Thymus (tissue), 11 donors: ENCODE results near the gene ZDHHC14. TPM values are rescaled to one million over a fixed set of nuclear protein-coding genes. Genes with fewer than 3 reads are reported as not detected.

Source experiments
- DNase-seq, 9 donors: peaks; one replicate each; pipeline ENCODE4 v3.0.0-alpha.2; 2013; ENCODE audit warnings: low spot score in 9 of 9, low read depth in 6 of 9, missing footprints in 1 of 9
- H3K27ac ChIP-seq, 2 donors: one replicate each; pipeline ENCODE4 v1.5.1; 2013; ENCODE audit warnings: control low read depth in 1 of 2, low read depth in 1 of 2, low read length in 1 of 2, mild to moderate bottlenecking in 1 of 2, moderate library complexity in 1 of 2
- H3K27me3 ChIP-seq, 2 donors: one replicate each; pipeline ENCODE4 v1.5.1; 2013; ENCODE audit warnings: low read length in 1 of 2; ENCODE audit not compliant: control insufficient read depth in 2 of 2, insufficient read depth in 1 of 2
- H3K36me3 ChIP-seq, 2 donors: one replicate each; pipeline ENCODE4 v1.5.1; 2013; ENCODE audit warnings: low read length in 1 of 2, mild to moderate bottlenecking in 1 of 2, moderate library complexity in 1 of 2; ENCODE audit not compliant: control insufficient read depth in 2 of 2, insufficient read depth in 2 of 2
- H3K4me1 ChIP-seq, 2 donors: one replicate each; pipeline ENCODE4 v1.5.1; 2013; ENCODE audit warnings: low read length in 2 of 2; ENCODE audit not compliant: control insufficient read depth in 2 of 2, insufficient read depth in 2 of 2
- H3K4me3 ChIP-seq, 2 donors: one replicate each; pipeline ENCODE4 v1.5.1; 2013; ENCODE audit warnings: low read length in 2 of 2, control low read depth in 1 of 2, mild to moderate bottlenecking in 1 of 2
- H3K9me3 ChIP-seq, 2 donors: one replicate each; pipeline ENCODE4 v1.5.1; 2013; ENCODE audit warnings: low read length in 1 of 2, mild to moderate bottlenecking in 1 of 2; ENCODE audit not compliant: control insufficient read depth in 2 of 2, insufficient read depth in 1 of 2
- WGBS: extraction: QIAGEN DNeasy Blood & Tissue Kit; methylation state at CpG from one replicate; pipeline ENCODE4 v1.1.7; 2013; 5-methylcytosine and 5-hydroxymethylcytosine counted together
- polyA plus RNA-seq: library from polyadenylated mRNA; stranded (reverse); fragments of 200-250 nt; gene quantifications from one replicate; pipeline ENCODE4 v1.2.3, GENCODE V29; 2013
- total RNA-seq: library from RNA; stranded (reverse); fragments of 120-200 nt; gene quantifications from one replicate; pipeline ENCODE4 v1.2.4, GENCODE V29; 2013
- donor health status: healthy.

ZDHHC14 gene
- total and polyA plus RNA-seq, 2 donors: 3.4 to 7.5 TPM

- Histone ChIP-seq H3K36me3 (no peaks in the 10 kb centered on the region), H3K4me1 (peaks cover 0 to 7% of the 10 kb centered on the region in 2 donors), H3K4me3 (no peak overlapping the region), H3K9me3 (no peaks in the 10 kb centered on the region), H3K27me3 (no peaks in the 10 kb centered on the region), H3K27ac (no peak overlapping the region)
- 97% methylated on average over 16 of the region's 16 CpGs for WGBS
- DNase-seq: no peak
Measured at GRCh38 chr6:157539900-157540752, 159.1 kb downstream of the ZDHHC14 start.

- Histone ChIP-seq H3K4me1 (peaks cover 0 to 7% of the 10 kb centered on the region in 2 donors), H3K27ac (no peak overlapping the region), H3K27me3 (no peaks in the 10 kb centered on the region), H3K4me3 (no peak overlapping the region), H3K9me3 (no peaks in the 10 kb centered on the region), H3K36me3 (no peaks in the 10 kb centered on the region)
- DNase-seq: no peak
- WGBS: 85% methylated on average over 13 of the region's 13 CpGs
Measured at GRCh38 chr6:157541618-157542413, 160.8 kb downstream of the ZDHHC14 start.

GRCh38 chr6:157542414-157543160 lies 161.6 kb downstream of the ZDHHC14 start:
- no peaks in the 10 kb centered on the region for H3K36me3 ChIP-seq
- H3K27me3 ChIP-seq: no peaks in the 10 kb centered on the region
- no peak overlapping the region for H3K4me3 ChIP-seq
- 91% methylated on average over 21 of the region's 21 CpGs for WGBS
- no peak for DNase-seq
- H3K27ac ChIP-seq: no peak overlapping the region
- H3K9me3 ChIP-seq: no peaks in the 10 kb centered on the region
- peaks cover 0 to 7% of the 10 kb centered on the region in 2 donors for H3K4me1 ChIP-seq

- Histone ChIP-seq H3K27me3 (no peaks in the 10 kb centered on the region), H3K27ac (no peak overlapping the region), H3K36me3 (no peaks in the 10 kb centered on the region), H3K4me1 (peaks cover 0 to 11% of the 10 kb centered on the region in 2 donors), H3K4me3 (no peak overlapping the region), H3K9me3 (no peaks in the 10 kb centered on the region)
- DNase-seq: no peak
- WGBS: 78% methylated on average over 3 of the region's 3 CpGs
Measured at GRCh38 chr6:157546321-157546720, 165.3 kb downstream of the ZDHHC14 start.

- Histone ChIP-seq H3K9me3 (no peaks in the 10 kb centered on the region), H3K27ac (no peak overlapping the region), H3K4me3 (no peak overlapping the region), H3K36me3 (no peaks in the 10 kb centered on the region), H3K4me1 (peaks cover 0 to 11% of the 10 kb centered on the region in 2 donors), H3K27me3 (no peaks in the 10 kb centered on the region)
- DNase-seq: no peak
- WGBS: 98% methylated on average over 8 of the region's 8 CpGs
Measured at GRCh38 chr6:157547112-157547511, 166.1 kb downstream of the ZDHHC14 start.

GRCh38 chr6:157548635-157549467 lies 167.9 kb downstream of the ZDHHC14 start:
- 38% methylated on average over 24 of the region's 24 CpGs for WGBS

GRCh38 chr6:157549468-157549745 lies 168.4 kb downstream of the ZDHHC14 start:
- no peak for DNase-seq
- H3K27me3 ChIP-seq: no peaks in the 10 kb centered on the region
- no peak overlapping the region for H3K4me3 ChIP-seq
- H3K4me1 ChIP-seq: peaks cover 0 to 11% of the 10 kb centered on the region in 2 donors
- WGBS: 97% methylated on average over 3 of the region's 3 CpGs
- H3K9me3 ChIP-seq: no peaks in the 10 kb centered on the region
- no peak overlapping the region for H3K27ac ChIP-seq
- H3K36me3 ChIP-seq: no peaks in the 10 kb centered on the region

More at GRCh38 chr6:157548635-157549467, 167.9 kb downstream of the ZDHHC14 start:
- no peak overlapping the region for H3K27ac ChIP-seq
- no peaks in the 10 kb centered on the region for H3K36me3 ChIP-seq
- H3K27me3 ChIP-seq: no peaks in the 10 kb centered on the region
- no peaks in the 10 kb centered on the region for H3K9me3 ChIP-seq
- no peak overlapping the region for H3K4me3 ChIP-seq
- H3K4me1 ChIP-seq: peaks cover 0 to 11% of the 10 kb centered on the region in 2 donors
- DNase-seq: no peak

GRCh38 chr6:157550114-157550989 lies 169.4 kb downstream of the ZDHHC14 start:
- Histone ChIP-seq H3K36me3 (no peaks in the 10 kb centered on the region), H3K27ac (no peak overlapping the region), H3K9me3 (no peaks in the 10 kb centered on the region), H3K4me3 (no peak overlapping the region), H3K4me1 (peaks cover 0 to 11% of the 10 kb centered on the region in 2 donors), H3K27me3 (no peaks in the 10 kb centered on the region)
- DNase-seq: no peak
- 88% methylated on average over 12 of the region's 12 CpGs for WGBS
